GM12874 (cell line): ENCODE measurements around the gene CC2D1A.

Source experiments
- TF ChIP-seq, protein P1 (sequence below): IDR thresholded peaks from 2 replicates; pipeline ENCODE4 v1.5.1; 2011; ENCODE audit warnings: low read depth, mild to moderate bottlenecking, control low read depth, low read length, moderate library complexity; ENCODE audit not compliant: insufficient read depth

CC2D1A gene

DNA sequence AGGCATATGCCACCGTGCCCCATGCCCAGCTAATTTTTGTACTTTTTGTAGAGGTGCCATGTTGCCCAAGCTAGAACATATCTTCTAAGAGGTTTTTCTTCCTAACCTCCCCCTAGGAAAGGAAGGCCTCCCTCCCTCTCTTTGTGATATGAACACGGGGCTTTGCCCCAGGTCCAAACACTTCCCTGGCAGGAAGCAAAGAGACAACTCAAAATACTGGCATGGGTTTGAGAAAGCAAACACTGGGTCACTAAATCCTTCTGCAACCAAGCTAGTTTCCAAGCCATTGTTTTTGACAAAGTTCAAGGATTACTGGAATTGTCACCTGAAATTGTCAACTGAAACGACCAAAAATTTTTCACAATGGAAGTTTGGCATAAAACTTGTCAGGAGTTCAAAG is 8.8 kb downstream of the CC2D1A start:
- TF ChIP-seq, protein P1, sequence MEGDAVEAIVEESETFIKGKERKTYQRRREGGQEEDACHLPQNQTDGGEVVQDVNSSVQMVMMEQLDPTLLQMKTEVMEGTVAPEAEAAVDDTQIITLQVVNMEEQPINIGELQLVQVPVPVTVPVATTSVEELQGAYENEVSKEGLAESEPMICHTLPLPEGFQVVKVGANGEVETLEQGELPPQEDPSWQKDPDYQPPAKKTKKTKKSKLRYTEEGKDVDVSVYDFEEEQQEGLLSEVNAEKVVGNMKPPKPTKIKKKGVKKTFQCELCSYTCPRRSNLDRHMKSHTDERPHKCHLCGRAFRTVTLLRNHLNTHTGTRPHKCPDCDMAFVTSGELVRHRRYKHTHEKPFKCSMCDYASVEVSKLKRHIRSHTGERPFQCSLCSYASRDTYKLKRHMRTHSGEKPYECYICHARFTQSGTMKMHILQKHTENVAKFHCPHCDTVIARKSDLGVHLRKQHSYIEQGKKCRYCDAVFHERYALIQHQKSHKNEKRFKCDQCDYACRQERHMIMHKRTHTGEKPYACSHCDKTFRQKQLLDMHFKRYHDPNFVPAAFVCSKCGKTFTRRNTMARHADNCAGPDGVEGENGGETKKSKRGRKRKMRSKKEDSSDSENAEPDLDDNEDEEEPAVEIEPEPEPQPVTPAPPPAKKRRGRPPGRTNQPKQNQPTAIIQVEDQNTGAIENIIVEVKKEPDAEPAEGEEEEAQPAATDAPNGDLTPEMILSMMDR: no peak

DNA sequence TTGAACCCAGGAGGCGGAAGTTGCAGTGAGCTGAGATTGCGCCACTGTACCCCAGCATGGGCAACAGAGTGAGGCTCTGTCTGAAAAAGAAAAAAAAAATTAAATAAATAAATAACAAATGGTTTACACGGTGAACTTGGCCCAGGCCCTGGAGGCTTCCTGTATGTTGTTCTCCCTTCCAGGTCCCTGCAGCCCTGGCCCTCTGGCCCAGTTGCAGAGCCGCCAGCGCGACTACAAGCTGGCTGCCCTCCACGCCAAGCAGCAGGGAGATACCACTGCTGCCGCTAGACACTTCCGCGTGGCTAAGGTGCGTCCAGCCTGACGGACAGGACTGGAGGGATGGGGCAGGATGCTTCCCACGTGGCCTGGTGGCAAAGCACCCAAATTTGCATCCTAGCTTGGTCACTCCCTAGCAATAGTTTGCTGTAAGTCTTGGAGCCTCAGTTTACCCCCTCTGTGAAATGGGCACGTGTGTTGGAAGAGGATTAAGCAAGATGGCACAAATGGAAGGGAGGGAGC is 11.9 kb downstream of the CC2D1A start:
- TF ChIP-seq, protein P1: no peak

DNA sequence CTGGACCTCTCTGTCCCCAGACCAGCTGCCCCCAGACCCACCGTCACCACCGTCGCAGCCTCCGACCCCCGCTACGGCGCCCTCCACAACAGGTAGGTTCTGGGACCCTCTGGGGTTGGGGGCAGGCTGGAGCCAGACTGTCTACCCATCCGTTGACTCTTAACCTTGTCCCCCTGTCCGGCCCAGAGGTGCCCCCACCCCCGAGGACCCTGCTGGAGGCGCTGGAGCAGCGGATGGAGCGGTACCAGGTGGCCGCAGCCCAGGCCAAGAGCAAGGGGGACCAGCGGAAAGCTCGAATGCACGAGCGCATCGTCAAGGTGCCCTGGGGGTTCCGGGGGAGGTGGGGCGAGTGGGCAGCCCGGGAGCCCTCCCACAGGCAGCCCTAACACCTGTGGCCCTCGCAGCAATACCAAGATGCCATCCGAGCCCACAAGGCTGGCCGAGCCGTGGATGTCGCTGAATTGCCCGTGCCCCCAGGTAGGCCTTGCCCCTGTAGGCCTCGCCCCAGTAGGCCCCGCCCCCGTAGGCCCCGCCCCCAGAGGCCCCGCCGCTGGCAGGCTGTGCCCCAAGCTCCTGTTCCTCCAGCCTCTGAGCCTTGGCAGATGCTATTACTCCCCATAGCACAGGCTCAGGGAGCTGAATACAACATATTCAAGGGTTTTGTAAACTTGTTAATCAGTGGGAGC is 12.9 kb downstream of the CC2D1A start:
- TF ChIP-seq, protein P1: no peak

DNA sequence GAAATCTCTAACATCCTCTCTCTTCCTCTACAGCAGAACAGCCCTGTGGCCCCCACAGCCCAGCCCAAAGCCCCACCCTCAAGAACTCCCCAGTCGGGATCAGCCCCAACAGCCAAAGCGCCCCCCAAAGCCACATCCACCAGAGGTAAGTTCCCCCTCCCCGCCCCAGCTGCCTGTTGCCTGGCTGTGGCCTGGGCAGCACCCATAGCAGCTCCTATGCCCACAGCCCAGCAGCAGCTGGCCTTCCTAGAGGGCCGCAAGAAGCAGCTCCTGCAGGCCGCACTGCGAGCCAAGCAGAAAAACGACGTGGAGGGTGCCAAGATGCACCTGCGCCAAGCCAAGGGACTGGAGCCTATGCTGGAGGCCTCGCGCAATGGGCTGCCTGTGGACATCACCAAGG is 14.5 kb downstream of the CC2D1A start:
- TF ChIP-seq, protein P1: no peak

DNA sequence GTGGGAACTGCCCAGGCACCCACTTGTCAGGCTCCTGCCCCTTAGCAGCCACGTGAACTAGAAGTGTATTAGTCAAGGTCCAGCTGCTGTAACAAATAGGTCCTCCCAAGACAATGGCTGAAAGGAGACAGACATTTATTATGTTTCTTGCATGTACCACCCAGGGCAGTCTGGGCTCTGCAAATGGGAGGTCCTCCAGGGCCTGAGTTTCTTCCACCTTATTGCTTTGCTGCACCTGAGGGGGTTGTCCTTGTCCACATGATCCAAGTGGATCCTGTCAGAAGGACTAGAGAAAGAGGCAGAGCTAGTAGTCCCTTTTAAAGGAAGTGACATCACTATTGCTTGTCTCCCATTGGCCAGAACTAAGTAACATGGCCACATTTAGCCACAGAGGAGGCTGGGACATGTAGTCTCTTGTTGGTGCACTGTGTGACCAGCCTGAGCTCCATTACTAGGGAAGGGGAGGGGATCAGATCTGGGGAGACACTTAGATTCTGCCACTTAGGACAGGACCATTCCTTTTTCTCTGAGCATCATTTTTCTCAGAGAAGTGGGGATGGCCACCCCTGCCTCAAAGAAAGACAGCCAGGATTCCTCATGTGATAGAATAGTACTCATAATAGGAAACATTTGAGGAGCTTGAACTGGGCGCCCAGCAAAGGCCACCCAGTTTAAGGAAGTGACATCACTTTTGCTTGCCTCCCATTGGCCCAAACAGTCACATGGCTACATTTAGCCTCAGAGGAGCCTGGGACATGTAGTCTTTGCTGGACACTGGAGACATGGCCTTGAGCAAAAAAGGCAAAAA is 15.1 kb downstream of the CC2D1A start:
- TF ChIP-seq, protein P1: no peak

DNA sequence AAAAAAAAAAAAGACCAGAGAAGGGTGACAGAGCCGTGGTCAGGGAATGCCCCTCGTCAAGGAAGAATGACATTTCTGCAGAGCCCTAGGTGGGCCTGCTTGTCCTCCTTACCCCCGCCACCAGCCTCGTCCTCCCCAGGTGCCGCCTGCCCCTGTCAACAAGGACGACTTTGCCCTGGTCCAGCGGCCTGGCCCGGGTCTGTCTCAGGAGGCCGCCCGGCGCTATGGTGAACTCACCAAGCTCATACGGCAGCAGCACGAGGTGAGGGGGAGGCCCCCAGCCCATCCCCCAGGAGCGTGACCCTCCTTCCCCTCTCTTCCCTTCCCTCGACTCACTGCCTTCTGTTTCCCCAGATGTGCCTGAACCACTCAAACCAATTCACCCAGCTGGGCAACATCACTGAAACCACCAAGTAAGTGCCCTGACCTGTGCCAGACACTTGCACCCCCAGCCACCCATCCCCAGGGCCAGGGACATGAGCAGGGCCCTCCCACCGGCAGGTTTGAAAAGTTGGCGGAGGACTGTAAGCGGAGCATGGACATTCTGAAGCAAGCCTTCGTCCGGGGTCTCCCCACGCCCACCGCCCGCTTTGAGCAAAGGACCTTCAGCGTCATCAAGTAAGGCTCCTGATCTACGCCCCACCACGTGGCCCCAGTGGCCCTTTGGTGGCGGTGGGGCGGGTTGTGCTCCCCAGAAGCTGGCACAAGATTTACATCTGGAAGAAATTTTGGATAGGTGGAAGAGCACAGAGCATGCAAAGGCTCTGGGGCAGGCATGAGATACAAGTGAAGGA is 17.4 kb downstream of the CC2D1A start:
- TF ChIP-seq, protein P1: no peak

DNA sequence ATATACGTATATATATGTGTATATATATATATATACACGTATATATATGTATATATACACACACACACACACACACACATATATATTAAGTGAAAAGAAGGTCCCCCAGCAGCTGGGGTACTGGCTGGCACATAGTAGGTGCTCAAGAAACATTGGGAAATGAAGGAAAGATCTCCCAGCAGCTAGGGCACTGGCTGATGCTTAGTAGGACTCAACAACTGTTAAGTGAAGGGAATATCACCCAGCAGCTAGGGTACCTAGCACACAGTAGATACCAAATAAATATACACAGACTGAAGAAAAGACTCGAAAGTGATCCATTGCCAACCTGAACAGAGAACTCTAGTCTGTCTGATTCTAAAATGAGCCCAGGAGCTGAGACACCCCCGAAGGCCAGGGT is 20.0 kb downstream of the CC2D1A start:
- TF ChIP-seq, protein P1: no peak
